Bone marrow (tissue), 2 donors: Measurements from ENCODE around the gene PGF.
"Not testable (repeated sequence)": the region's sequence is repeated elsewhere in the genome, so short reads cannot be mapped to it uniquely, and the experiment has no call there.

Experiments
- DNase-seq, 2 donors: peaks; one replicate each; lab custom pipeline; 2025; lab: John Stamatoyannopoulos, UW

The PGF gene

DNA sequence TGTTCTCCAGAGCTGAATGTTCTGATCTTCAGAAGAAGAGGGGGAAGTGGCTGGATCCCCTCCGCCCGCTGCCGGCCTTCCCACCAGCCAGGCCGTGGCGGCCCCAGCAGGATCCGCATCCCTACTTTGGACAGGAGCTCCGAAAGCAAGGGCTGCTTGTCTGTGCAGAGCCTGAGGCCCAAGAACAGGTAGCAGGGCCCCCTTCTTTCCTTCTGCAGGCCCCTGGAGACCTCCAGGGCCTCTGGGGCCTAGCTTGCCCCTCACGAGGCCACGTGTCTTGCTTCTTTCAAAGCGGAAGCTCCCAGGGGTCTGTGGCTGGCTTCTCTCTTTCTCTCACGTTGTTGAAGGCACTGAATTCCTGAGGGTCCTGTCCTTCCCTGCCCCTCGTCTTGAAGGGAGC lies 13.2 kb downstream of the PGF start:
- DNase-seq, result no peak

DNA sequence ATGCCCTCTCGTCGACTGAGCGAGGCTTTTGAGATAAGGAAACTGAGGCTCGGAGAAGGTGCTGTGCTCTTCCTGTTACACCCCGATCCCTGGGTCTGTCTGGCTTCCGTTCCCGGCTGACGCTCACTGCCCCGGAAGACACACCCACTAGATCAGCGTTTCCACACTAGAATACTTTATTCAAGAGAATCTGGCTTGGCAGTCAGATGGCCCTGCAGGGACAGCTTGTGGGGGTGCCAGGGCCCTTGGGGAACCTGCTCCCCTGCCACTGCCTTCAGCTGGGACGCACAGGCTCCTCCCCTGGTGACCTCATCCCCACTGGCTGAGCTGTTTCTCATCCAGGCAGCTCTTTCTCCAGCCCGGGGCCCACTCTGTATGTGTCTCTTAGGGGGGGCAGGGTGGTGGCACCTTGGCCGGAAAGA lies 13.7 kb downstream of the PGF start:
- peak; percentile 32 to 60 for DNase-seq

DNA sequence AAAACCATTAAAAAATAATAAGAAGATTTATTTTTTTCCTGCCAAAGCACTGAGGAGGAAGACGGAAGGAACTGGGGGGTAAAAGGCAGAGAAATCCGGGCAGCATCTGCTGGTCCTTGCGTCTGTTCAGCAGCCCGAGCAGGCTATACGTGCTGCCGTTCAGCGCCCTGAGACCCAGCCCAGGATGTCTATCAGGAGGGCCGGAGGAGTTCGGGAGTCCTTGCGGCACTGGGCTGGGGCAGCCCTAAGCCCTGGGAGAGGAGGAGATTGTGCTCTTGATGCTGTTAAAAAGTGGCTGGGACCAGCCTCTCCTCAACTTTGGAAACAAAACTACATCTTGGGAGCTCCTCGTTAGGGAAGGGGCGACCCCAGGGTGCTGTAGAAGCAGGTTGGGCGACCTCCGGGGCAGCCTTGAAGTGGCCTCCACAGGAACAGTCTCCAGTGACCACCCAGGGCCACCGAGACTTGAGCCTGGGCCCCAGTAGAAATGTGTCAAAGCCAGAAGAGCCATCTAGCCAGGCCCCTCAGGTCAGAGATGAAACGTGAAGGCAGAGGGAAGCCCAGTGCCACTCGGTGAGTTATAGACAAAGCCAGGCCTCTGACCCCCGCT lies 14.3 kb downstream of the PGF start:
- no peak for DNase-seq

DNA sequence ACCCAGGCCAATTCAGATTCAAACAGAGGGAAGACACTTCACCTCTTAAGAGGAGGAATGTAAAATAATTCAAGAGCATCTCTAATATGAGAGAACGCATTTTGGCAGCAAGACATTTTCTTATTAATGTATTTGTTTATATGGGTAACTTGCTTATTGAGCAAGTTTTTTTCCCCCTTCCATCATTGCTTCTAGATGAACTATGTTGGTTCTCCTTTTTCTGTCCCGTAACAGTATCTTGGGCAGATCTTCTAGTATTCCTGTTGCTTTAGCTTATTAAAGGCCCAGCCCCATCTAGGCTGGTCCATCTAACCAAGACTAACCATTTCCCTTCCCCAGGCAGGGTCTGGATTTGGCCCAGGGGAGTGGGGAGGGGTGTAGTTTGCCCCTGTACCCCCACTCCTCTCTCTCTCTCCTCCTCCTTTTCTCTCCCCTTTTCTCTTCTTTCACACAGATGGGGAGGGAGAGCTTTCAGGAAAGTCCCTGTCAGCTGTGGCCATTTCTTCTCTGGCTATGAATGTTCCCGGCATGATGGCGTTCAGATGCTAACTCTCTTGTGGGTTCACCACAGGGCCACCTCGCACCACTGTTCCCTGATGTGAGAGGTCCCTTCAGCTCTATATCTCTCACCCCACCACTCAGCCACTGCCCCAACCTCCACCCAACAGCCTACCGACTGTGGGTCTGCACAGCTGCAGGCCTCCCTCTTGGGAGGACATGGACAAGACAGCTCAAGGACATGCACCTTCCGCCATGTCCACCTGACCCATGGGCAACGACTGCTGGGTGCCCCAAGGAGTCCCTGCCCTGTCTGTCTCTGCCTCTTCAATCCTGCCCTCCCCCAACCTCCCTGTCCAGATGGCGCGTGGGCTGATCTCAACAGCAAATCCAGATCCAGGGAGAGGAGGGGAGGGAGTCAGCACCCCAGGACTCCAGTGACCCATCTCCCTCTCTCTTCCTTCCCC lies 16.6 kb downstream of the PGF start:
- no peak for DNase-seq

DNA sequence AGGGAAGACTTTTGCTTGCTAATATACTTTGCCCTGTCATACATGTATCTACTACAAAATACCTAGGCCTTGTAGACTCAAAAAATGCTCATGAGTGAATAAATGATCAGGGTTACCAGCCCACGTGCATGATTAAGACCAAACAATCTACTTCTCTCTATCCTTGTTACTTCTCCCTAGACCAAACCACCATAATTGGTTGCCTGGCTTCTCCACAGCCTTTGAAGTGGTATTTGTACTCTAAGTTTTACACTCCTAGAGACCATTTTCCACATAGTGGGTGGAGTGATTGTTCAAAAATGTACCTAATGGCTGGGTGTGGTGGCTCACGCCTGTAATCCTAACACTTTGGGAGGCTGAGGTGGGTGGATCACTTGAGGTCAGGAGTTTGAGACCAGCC lies 18.2 kb downstream of the PGF start:
- DNase-seq, result no peak

DNA sequence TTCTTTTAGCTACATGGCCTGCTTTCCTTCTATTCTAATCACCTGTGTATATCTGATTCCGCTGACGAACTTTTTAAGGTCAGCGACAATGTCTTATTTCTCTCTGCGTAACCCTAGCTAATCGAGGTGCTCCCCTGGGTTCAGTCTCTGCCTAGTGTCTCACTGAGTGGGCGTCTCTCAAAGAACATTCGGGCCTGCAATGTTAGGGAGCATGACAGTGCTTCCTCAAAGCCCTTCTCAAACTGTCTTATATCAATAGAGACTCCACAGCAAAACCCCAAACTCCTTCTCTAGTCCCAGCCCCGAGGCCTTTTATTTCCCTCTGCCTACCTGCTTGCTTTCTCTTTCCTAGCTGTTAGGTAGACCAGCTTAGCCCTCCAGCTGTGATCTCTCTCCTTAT lies 18.7 kb downstream of the PGF start:
- DNase-seq, result no peak

DNA sequence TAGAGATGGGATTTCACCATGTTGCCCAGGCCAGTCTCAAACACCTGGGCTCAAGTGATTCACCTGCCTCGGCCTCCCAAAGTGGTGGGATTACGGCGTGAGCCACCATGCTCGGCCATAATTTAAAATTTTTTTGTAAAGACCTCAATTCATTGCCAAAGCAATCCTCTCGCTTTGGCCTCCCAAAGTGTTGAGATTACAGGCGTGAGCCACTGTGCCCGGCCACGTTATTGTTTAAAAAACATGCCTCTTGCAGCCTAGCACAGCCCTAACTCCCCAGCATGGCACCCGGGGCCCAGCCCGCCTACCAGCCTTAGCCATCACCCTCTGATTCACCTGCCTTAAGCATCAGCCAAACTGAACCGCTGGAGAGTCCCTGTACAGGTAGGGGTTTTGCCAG lies 19.2 kb downstream of the PGF start:
- no peak for DNase-seq

DNA sequence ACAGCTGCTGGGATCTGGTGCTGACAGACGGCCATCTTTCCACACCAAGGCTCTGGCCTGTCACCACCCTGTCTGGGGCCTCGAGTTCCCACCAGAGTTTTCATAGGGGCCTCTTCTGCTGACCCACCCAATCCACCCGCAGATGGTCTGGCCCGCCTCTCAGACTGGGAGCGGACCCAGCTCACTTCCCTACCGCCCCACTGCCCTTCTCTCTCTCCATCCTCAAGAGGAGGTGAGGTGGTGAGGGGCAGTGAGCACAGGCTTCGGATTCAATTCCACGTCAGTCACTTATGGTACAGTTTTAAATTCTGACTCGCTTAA lies 20.1 kb downstream of the PGF start:
- DNase-seq, result no peak

DNA sequence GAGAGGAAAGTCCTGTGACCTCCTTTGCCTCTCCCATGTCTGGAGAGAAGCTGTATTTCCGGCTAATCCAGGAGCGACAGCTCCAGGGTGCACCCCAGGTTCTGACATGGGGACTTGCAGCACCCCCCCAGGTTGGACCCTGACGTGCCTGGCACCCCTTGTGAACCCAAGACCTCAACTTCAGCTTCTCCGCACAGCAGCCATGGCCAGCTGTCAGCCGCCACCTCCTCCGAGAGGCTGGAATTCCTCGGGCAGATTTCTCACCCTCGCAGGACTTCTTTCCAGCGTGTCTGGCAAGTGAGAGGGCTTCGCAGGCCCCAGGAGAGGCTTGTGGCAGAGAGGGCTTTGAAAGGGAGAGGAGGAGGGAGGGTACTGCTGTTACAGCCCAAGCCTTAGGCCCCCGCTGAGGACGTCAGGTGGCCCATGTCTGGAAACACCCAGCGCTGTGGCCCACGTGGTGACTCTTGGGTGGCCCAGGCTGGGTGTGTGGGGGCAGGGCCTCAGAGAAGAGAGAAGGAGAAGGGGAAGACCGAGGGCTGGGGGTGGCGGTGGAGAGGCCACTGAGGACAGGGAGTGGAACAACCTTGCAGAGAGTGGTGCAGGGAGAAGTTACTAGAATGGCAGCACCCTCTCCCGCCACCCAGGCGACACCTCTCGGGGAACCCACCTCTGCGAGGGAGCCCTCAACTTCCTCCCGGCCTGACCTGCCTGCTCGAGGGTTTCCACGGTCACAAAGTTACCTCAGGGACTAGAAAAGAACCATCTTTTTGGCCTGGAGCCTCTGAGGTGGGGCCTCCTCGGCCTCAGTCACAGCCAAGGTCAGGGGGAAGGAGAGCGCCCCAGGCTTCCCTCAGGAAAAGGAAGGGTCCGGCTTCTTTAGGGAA lies 20.7 kb downstream of the PGF start:
- DNase-seq, result no peak

DNA sequence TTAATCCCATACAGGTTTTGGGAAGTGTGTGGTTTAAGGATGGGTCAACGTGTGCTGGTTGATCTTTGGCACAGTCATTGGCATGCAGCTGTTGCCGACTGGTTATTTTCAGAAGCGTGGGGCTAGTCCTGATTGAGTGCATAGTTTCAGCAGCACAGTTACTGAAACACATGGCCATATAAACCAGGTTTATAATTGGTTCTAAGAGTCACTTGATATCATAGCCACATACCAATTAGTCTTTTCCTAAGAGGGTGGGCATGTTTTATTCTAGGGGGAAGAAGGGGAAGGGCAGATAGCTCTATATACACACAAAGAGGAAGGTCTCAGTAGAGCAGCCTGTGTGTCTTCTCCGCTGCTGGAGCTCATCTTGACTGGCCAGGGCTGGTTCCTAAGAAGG lies 21.4 kb downstream of the PGF start:
- DNase-seq, result peak in 1 of 2 donors; percentile 59

DNA sequence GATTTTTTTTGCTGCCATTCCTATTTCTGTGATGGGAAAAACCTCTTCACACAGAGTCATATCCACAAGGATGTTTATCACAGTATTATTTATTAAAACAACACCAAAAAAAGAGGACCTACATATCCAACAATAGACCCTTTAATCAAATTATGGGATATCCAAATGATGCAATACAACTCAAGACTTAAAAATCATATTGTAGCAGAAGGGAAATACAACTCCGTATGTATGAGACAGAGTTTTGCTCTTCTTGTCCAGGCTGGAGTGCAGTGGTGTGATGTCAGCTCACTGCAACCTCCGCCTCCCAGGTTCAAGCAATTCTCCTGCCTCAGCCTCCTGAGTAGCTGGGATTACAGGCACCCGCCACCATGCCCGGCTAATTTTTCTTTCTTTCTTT lies 22.5 kb downstream of the PGF start:
- DNase-seq, result not testable (repeated sequence)

DNA sequence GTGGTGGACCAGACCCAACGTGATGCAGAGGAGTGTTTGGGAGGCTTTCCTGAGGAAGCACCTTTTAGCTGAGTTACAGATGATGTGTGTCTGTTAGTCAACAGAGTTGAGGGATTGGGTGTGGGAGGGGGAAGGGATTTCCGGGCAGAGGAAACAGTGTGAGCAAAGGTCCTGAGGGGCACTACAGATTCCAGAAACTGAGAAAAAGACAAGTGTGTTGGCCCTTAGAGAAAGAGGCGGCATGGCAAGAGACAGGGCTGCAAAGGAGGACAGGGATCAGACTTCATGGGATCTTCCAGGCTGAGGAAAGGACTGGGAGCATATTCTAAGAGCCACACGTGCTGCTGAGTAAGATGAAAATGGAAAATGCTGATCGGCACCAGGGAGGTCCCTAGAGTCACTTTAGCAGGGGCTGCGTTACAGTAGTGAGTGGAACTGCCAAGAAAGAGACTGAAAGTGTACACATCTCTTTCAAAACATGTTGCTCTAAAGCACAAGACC lies 22.9 kb downstream of the PGF start:
- peak in 1 of 2 donors; percentile 95 for DNase-seq

DNA sequence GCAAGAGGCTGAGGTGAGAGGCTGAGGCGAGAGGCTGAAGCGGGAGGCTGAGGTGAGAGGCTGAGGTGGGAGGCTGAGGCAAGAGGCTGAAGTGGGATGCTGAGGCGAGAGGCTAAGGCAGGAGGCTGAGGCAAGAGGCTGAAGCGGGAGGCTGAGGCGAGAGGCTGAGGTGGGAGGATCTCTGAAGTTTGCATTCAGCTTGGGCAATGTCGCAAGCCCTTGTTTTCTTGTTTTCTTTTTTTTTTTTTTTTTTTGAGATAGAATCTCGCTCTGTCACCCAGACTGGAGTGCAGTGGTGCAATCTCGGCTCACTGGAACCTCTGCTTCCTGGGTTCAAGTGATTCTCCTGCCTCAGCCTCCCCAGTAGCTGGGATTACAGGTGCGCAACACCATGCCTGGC lies 23.7 kb downstream of the PGF start:
- DNase-seq, result not testable (repeated sequence)

DNA sequence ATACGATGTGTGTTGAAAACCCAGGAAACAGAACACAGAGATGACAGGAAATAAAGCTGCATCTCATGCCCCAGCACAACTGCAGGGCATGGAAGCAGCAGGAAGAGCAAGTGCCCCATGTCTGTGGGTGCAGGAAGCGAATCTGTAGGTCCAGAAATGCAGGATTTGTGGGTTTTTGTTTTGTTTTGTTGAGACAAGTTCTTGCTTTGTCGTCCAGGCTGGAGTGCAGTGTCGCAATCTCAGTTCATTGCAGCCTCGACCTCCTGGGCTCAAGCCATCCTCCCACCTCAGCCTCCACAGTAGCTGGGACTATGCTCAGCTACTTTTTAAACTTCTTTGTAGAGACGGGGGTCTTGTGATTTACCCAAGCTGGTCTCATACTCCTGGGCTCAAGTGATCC lies 26.2 kb downstream of the PGF start:
- DNase-seq, result no peak

DNA sequence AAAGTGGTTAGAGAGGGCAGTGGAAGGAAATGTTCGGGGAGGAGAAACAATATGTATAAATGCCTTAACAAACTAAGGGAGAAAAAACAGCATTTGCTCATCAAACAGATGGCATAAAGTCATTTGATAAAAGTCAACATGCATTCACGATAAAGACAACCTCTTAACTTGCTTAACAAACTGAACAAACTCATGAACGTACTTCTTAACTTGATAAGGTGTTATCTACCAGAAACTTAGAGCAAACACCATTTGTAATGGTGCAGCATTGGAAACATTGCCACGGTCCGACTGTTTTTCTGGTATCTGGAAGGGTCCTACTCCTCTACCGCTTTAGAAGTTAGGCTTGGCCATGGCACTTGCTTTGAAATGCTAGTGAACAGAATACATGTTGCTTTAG lies 28.2 kb downstream of the PGF start:
- DNase-seq, result no peak

DNA sequence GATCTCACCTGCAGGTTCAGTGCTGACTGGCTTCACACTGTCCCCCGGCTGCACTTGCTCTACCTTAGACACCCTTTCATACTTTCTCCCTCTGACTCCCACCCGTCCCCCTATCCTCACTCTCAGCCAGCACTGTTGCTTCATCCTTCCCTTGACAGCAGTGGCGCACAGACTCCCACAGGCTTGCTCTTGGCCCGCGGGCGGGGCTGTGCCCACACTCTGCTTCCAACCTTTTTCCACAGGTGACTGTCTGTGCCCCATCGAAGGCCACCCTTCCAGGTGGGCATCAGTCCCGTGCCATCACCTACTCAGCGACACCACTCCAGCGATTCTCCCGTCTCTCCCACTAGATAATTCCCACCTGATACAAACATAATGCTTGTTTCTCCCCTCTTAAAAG lies 31.3 kb downstream of the PGF start:
- no peak for DNase-seq

DNA sequence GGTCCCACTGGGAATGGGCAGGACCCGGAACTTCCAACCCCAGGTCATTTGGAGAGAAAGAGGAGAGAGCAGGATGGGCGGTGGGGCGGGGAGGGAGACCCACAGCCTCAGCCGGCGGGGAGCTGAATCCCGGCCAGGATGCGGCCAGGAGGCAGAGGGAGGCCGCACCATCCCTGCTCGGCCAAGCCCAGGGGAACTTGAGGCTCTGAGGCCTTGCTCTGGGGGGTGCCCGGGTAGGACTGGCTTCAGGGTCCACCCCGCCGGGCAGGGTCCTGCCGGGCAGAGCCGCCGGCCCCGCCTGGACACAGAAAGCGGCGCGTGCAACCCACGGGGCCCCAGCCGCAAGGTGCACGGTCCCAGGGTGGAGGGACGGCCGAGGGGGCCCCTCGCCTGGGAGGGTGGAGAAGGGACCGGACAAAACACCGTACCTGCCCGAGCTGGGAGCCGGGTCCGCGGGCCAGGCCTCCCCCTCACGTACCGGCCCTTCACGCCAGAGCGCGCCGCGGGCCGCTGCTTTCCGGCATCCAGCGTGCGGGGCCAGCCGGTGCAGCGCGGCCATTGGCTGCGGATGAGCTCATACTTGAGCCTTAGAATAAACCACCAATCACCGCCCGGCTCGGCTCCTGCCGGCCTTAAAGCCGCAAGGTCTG lies 32.5 kb downstream of the PGF start, which contains the start of gene RPS6KL1:
Gene RPS6KL1 (minus strand): TSS at position 509 of the 650 bp plus-strand sequence. CDS start 1,719 bp downstream, outside the sequence.
- peak; percentile 6 to 9 for DNase-seq

DNA sequence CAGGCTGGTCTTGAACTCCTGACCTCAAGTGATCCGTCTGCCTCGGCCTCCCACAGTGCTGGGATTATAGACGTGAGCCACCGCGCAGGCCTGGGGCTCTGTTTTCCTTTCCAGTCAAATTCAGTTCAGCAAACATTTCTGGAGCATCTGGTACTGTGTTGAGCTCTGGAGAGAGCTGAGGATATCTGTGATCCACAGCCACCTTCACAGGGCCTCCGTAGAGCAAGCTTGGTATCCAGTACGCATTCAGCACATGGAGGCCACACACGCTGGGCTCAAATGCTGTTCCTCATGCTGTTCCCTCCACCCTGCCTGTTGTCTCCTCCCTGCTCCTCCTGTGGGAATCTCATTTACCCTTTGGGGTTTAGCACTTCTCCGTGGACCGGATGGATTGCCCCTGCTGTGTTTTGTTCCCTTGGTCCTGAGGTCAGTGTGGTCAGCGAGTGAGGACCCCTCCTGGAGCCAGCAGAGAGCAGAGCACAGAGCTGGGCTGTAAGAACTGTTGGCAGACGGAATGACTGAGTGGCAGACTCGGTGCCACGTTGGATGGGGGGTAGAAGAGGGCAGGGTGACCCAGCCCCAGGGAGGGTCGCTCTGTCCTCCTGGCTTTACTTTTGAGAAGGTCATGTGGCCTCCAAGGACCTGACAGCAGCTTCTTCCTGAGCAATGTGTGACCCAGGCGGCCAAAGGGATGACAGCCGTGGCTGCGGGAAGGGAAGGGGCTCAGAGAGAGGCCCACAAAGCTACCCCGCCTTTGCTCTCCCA lies 33.2 kb downstream of the PGF start:
- no peak for DNase-seq

DNA sequence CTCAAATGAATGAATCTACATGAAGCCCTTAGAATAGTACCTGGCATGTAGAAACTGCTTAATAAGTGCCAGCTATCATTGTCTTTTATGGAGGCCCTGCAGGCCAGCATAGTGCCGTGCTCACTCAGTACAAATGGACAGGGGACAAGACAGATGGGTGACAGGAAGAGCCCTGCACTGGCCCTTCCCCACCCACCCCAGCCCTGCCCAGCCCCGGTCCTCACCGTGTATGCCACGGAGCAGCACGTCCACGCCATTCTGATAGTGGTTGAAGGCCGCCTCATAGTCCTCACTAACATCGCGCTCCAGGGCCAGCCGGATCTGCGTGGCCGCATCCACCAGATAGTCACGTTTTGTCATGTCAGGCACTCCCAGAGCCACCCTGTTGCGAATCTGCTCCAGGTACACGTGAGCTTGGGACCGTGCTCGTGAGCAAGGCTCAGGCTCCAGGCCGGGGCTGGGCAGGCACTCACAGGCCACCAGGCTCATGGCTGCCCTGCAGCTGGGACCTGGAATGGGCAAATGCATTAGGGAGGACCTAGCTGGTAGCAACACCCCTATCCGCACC lies 34.3 kb downstream of the PGF start:
- no peak for DNase-seq

DNA sequence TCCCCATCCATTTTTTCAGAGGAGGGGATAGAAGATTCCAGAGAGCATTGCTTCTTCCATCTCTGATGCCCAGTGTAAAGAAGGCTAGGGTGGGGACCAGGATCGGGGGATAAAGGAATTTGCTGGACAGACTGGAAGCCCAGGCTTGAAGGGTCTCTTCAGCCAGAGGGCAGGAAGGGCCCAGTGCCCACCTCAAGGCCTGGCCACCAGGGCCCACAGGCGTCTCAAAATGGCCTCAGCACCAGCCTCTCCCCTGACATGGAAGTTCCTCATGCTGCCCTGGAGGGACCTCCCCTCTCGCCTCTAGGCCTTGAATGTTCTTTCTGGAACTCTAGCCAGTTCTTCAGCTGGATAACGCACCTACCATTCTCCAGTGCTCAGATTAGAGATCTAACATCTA lies 35.1 kb downstream of the PGF start:
- no peak for DNase-seq
